Measurements from ENCODE around the gene CHD6. TPM values are rescaled to one million over a fixed set of nuclear protein-coding genes. Genes with fewer than 3 reads are reported as not detected.

The CHD6 gene
- total RNA-seq, 2 donors from 2014 or later, result 40.9 to 72.0 TPM

- Histone ChIP-seq H3K9me3 (no peaks in the 10 kb centered on the region), H3K4me1 (replicated peaks) (peaks cover 10% of the 10 kb centered on the region), H3K4me3 (no peak overlapping the region), H3K27me3 (replicated peaks; ENCODE audit: insufficient read depth) (no peaks in the 10 kb centered on the region), H3K36me3 (no peaks in the 10 kb centered on the region), H3K27ac (no peak overlapping the region)
- intact Hi-C loops (cut with DNase I), result no loop called here
- TF ChIP-seq POLR2A (IDR thresholded peaks at IDR 0.05), result no peak
- TF ChIP-seq POLR2AphosphoS5 (IDR thresholded peaks at IDR 0.05), result no peak
- TF ChIP-seq CTCF (IDR thresholded peaks at IDR 0.05), result no peak
- 93% methylated on average over 7 of the region's 7 CpGs for WGBS
- no peak for DNase-seq (ENCODE audit: low spot score)
These were observed 43.3 kb downstream of the CHD6 start for GRCh38 chr20:41574802-41575389.

- Histone ChIP-seq H3K4me3 (no peak overlapping the region), H3K4me1 (replicated peaks) (peaks cover 10% of the 10 kb centered on the region), H3K9me3 (no peaks in the 10 kb centered on the region), H3K27ac (no peak overlapping the region), H3K36me3 (no peaks in the 10 kb centered on the region), H3K27me3 (replicated peaks; ENCODE audit: insufficient read depth) (no peaks in the 10 kb centered on the region)
- intact Hi-C loops (cut with DNase I), result no loop called here
- 78% methylated on average over 2 of the region's 2 CpGs for WGBS
- DNase-seq (ENCODE audit: low spot score), result no peak
- TF ChIP-seq POLR2A (IDR thresholded peaks at IDR 0.05) (no peak), POLR2AphosphoS5 (IDR thresholded peaks at IDR 0.05) (no peak), CTCF (IDR thresholded peaks at IDR 0.05) (no peak)
These were observed 44.2 kb downstream of the CHD6 start for GRCh38 chr20:41573955-41574354.

- Histone ChIP-seq H3K27me3 (replicated peaks; ENCODE audit: insufficient read depth) (no peaks in the 10 kb centered on the region), H3K36me3 (no peaks in the 10 kb centered on the region), H3K9me3 (no peaks in the 10 kb centered on the region), H3K27ac (peak overlapping the region in 1 of 2 donors; percentile 52), H3K4me1 (replicated peaks) (peaks cover 10% of the 10 kb centered on the region), H3K4me3 (no peak overlapping the region)
- DNase-seq (ENCODE audit: low spot score), result no peak
- 79% methylated on average over 3 of the region's 3 CpGs for WGBS
- no peak for TF ChIP-seq CTCF (IDR thresholded peaks at IDR 0.05)
- TF ChIP-seq POLR2A (IDR thresholded peaks at IDR 0.05), result no peak
- peak; percentile 24 for TF ChIP-seq POLR2AphosphoS5 (IDR thresholded peaks at IDR 0.05)
- intact Hi-C loops (cut with DNase I), result no loop called here
These were observed 46.1 kb downstream of the CHD6 start for GRCh38 chr20:41572010-41572572.

- intact Hi-C loops (cut with DNase I), result no loop called here
- Histone ChIP-seq H3K27ac (peak overlapping the region; percentile 49 to 52), H3K9me3 (no peaks in the 10 kb centered on the region), H3K4me3 (no peak overlapping the region), H3K27me3 (replicated peaks; ENCODE audit: insufficient read depth) (no peaks in the 10 kb centered on the region), H3K36me3 (no peaks in the 10 kb centered on the region), H3K4me1 (replicated peaks) (peaks cover 10% of the 10 kb centered on the region)
- WGBS, result 50% methylated on average over 2 of the region's 2 CpGs
- TF ChIP-seq POLR2A (IDR thresholded peaks at IDR 0.05), result no peak
- TF ChIP-seq CTCF (IDR thresholded peaks at IDR 0.05), result no peak
- TF ChIP-seq POLR2AphosphoS5 (IDR thresholded peaks at IDR 0.05), result no peak
- DNase-seq (ENCODE audit: low spot score), result no peak
These were observed 47.2 kb downstream of the CHD6 start for GRCh38 chr20:41571006-41571405.

GRCh38 chr20:41570557-41570956, 47.6 kb downstream of the CHD6 start:
- DNase-seq (ENCODE audit: low spot score), result no peak
- Histone ChIP-seq H3K4me3 (no peak overlapping the region), H3K9me3 (no peaks in the 10 kb centered on the region), H3K36me3 (no peaks in the 10 kb centered on the region), H3K4me1 (replicated peaks) (peaks cover 10% of the 10 kb centered on the region), H3K27me3 (replicated peaks; ENCODE audit: insufficient read depth) (no peaks in the 10 kb centered on the region), H3K27ac (peak overlapping the region; percentile 49 to 52)
- TF ChIP-seq POLR2AphosphoS5 (IDR thresholded peaks at IDR 0.05) (peak; percentile 24), POLR2A (IDR thresholded peaks at IDR 0.05) (no peak)
- intact Hi-C loops (cut with DNase I), result no loop called here

All from prostate gland (tissue), 2 donors.